PC-3 (cell line): ENCODE data around the gene GTF2E1. TPM values are rescaled to one million over a fixed set of nuclear protein-coding genes. Genes with fewer than 3 reads are reported as not detected.
"Not testable (repeated sequence)": the region's sequence is repeated elsewhere in the genome, so short reads cannot be mapped to it uniquely, and the experiment has no call there.

Experiments
- ATAC-seq: fragments of 200-7000 bp; cut with Tn5 transposase; 2 replicates; pipeline ENCODE4 v1.9.1; 2020; ENCODE audit warnings: mild to moderate bottlenecking, moderate library complexity
- BruUV-seq: library from RNA; stranded (reverse); fragments of 400-500 nt; replicated peaks from 2 replicates; lab custom pipeline; 2021; lab: Mats Ljungman, UMichigan
- CTCF ChIA-PET: fragments of 300-600 bp; sonication (Branson Sonifier 250); formaldehyde crosslinking; loops from one replicate; lab custom pipeline; 2022; ENCODE audit warnings: antibody characterized with exemption; lab: Charles Lee
- POLR2A ChIA-PET: fragments of 300-600 bp; sonication (Branson Sonifier 250); formaldehyde crosslinking; loops from one replicate; lab custom pipeline; 2022; ENCODE audit warnings: antibody characterized with exemption; ENCODE audit not compliant: unreplicated experiment; lab: Charles Lee
- DNase-seq: peaks from one replicate; pipeline ENCODE4 v3.0.0-alpha.2; 2015
- H2AFZ ChIP-seq: fragments of 300-600 bp; sonication (generic); 2 replicates; pipeline ENCODE4 v1.6.0; 2016; ENCODE audit warnings: antibody characterized with exemption, low read length
- H3F3A ChIP-seq: fragments of 300-600 bp; sonication (generic); one replicate; pipeline ENCODE4 v1.6.0; 2017; ENCODE audit warnings: antibody characterized with exemption, low read length, control low read depth, mild to moderate bottlenecking; ENCODE audit not compliant: unreplicated experiment
- H3K27ac ChIP-seq: fragments of 300-600 bp; sonication (generic); 2 replicates; pipeline ENCODE4 v1.5.1; 2016; ENCODE audit warnings: mild to moderate bottlenecking, low read length
- H3K27me3 ChIP-seq: fragments of 300-600 bp; sonication (generic); 2 replicates; pipeline ENCODE4 v1.6.1; 2016; ENCODE audit warnings: low read length, mixed read lengths
- H3K36me3 ChIP-seq: fragments of 300-600 bp; sonication (generic); 2 replicates; pipeline ENCODE4 v1.6.1; 2016; ENCODE audit warnings: low read depth, mixed run types, low read length, mixed read lengths
- H3K4me1 ChIP-seq: fragments of 300-600 bp; sonication (generic); 2 replicates; pipeline ENCODE4 v1.5.1; 2016; ENCODE audit warnings: low read length; ENCODE audit not compliant: insufficient read depth
- H3K4me2 ChIP-seq: fragments of 300-600 bp; sonication (generic); 2 replicates; pipeline ENCODE4 v1.6.0; 2016; ENCODE audit warnings: low read length
- H3K4me3 ChIP-seq: fragments of 300-600 bp; sonication (generic); 2 replicates; pipeline ENCODE4 v1.5.1; 2016; ENCODE audit warnings: mild to moderate bottlenecking, low read length, mixed read lengths
- H3K79me2 ChIP-seq: fragments of 300-600 bp; sonication (generic); 2 replicates; pipeline ENCODE4 v1.6.1; 2017; ENCODE audit warnings: low read length, mixed read lengths
- H3K9ac ChIP-seq: fragments of 300-600 bp; sonication (generic); 2 replicates; pipeline ENCODE4 v1.6.0; 2016; ENCODE audit warnings: mild to moderate bottlenecking, low read length
- H3K9me2 ChIP-seq: fragments of 300-600 bp; sonication (generic); replicated peaks from 2 replicates; pipeline ENCODE4 v1.6.1; 2016; ENCODE audit warnings: mixed run types, low read length, mixed read lengths
- H3K9me3 ChIP-seq: fragments of 300-600 bp; sonication (generic); 2 replicates; pipeline ENCODE4 v1.6.1; 2016; ENCODE audit warnings: low read length, mixed read lengths
- H4K20me1 ChIP-seq: fragments of 300-600 bp; sonication (generic); 2 replicates; pipeline ENCODE4 v1.6.1; 2016; ENCODE audit warnings: low read length, mixed read lengths
- EZH2 ChIP-seq: fragments of 300-600 bp; sonication (generic); IDR thresholded peaks from one replicate; pipeline ENCODE4 v1.6.1; 2017; ENCODE audit warnings: antibody characterized with exemption, mild to moderate bottlenecking, low read length; ENCODE audit not compliant: unreplicated experiment
- EZH2phosphoT487 ChIP-seq: fragments of 300-600 bp; sonication (generic); IDR thresholded peaks from 2 replicates; pipeline ENCODE4 v1.6.1; 2018; ENCODE audit warnings: mild to moderate bottlenecking, antibody characterized with exemption, low read length, borderline replicate concordance
- intact Hi-C: fragments of 100-400 bp; cut with micrococcal nuclease; formaldehyde crosslinking; loops from 2 replicates; pipeline ENCODE4 v1.9.0; 2023
- total RNA-seq: library from RNA; depleted of rRNA; stranded (reverse); fragments of >200 nt; gene quantifications from 2 replicates; pipeline ENCODE4 v1.2.3, GENCODE V29; 2014
- TF ChIP-seq, protein P1 (sequence below): fragments of 300-600 bp; sonication (generic); conservative IDR thresholded peaks from 2 replicates; pipeline ENCODE4 v1.5.1; 2017; ENCODE audit warnings: antibody characterized with exemption, low read depth, mild to moderate bottlenecking, low read length

GTF2E1 gene
- total RNA-seq, 1 experiment from 2014 or later: 15.2 TPM

DNA sequence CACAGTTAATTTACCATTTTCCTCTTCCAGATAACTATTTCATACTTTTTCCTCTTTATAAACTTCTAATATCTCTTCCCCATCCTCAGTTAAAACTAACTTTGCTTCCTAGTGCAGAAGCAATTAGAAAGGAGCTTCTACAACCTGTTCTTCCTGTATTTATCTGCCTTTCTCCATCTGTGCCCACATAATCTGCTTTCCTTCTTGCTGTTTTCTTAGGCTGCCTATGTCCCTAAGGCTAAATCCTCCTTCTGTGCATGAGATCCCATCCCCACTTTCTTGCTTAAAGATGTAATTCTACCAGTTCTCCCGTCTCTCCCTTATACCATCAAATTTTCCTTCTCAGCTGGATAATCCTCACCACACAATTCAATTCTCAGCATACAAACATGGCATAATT lies 32.2 kb upstream of the GTF2E1 start:
- H4K20me1 ChIP-seq: no peaks in the 10 kb centered on the region
- POLR2A ChIA-PET: no interaction called here
- peaks cover under 1% of the 10 kb centered on the region; the same call in 1 of the 2 replicates for H3K36me3 ChIP-seq
- no peaks in the 10 kb centered on the region for H3K9me3 ChIP-seq
- H2AFZ ChIP-seq: no peak overlapping the region
- H3K4me3 ChIP-seq: no peak overlapping the region
- H3K27me3 ChIP-seq: no peaks in the 10 kb centered on the region
- no peak overlapping the region for H3K4me2 ChIP-seq
- H3K79me2 ChIP-seq: no peaks in the 10 kb centered on the region
- no peak overlapping the region for H3K27ac ChIP-seq
- no peak for DNase-seq
- no peaks in the 10 kb centered on the region for H3F3A ChIP-seq
- TF ChIP-seq EZH2phosphoT487: no peak
- TF ChIP-seq, protein P1, sequence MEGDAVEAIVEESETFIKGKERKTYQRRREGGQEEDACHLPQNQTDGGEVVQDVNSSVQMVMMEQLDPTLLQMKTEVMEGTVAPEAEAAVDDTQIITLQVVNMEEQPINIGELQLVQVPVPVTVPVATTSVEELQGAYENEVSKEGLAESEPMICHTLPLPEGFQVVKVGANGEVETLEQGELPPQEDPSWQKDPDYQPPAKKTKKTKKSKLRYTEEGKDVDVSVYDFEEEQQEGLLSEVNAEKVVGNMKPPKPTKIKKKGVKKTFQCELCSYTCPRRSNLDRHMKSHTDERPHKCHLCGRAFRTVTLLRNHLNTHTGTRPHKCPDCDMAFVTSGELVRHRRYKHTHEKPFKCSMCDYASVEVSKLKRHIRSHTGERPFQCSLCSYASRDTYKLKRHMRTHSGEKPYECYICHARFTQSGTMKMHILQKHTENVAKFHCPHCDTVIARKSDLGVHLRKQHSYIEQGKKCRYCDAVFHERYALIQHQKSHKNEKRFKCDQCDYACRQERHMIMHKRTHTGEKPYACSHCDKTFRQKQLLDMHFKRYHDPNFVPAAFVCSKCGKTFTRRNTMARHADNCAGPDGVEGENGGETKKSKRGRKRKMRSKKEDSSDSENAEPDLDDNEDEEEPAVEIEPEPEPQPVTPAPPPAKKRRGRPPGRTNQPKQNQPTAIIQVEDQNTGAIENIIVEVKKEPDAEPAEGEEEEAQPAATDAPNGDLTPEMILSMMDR: no peak
- no peak for TF ChIP-seq EZH2
- CTCF ChIA-PET: no interaction called here
- intact Hi-C loops: no loop called here
- H3K9me2 ChIP-seq: no peaks in the 10 kb centered on the region
- H3K9ac ChIP-seq: no peak overlapping the region
- no peak for ATAC-seq
- no TSS peak for BruUV-seq
- no peaks in the 10 kb centered on the region for H3K4me1 ChIP-seq

DNA sequence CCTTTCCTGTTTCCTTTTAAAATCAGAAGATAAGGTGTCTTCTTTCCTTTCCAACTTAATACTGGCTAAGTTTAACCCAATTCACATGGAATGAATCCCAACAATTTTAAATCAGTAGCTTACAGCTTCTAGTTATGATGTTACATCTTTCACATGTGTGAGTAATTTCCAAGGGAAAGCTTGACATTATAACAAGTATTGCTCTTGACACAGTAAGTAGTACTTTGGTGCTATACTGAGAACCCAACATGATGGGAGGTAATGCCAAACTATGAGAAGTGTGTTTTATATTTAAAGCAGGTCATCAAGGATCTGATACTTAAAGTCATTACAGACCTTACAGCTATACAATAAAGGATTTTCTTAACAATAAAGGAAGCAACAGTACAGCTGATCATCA lies 29.3 kb upstream of the GTF2E1 start:
- CTCF ChIA-PET: no interaction called here

DNA sequence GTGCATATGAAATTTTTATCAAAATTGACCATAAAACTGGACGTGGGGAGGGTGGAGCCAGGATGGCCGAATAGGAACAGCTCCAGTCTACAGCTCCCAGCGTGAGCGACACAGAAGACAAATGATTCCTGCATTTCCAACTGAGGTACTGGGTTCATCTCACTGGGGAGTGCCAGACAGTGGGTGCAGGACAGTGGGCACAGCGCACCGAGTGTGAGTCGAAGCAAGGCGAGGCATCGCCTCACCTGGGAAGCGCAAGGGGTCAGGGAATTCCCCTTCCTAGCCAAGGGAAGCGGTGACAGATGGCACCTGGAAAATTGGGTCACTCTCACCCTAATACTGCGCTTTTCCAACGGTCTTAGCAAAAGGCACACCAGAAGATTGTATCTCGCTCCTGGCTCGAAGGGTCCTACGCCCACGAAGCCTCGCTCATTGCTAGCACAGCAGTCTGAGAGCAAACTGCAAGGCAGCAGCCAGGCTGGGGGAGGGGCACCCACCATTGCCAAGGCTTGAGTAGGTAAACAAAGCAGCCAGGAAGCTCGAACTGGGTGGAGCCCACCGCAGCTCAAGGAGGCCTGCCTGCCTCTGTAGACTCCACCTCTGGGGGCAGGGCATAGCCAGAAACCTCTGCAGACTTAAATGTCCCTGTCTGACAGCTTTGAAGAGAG lies 23.2 kb upstream of the GTF2E1 start:
- H3K9ac ChIP-seq, H3K27me3 ChIP-seq, H3K4me1 ChIP-seq, H3K36me3 ChIP-seq, H3K79me2 ChIP-seq, ATAC-seq, intact Hi-C loops, H4K20me1 ChIP-seq, H3K4me3 ChIP-seq, H2AFZ ChIP-seq, H3K9me2 ChIP-seq, DNase-seq, H3K4me2 ChIP-seq, BruUV-seq, H3F3A ChIP-seq, H3K9me3 ChIP-seq, H3K27ac ChIP-seq, CTCF ChIA-PET, POLR2A ChIA-PET: not testable (repeated sequence)

More for the DNA sequence above, 29.3 kb upstream of the GTF2E1 start:
- H3K36me3 ChIP-seq: no peaks in the 10 kb centered on the region
- no peak overlapping the region for H2AFZ ChIP-seq
- H3K9ac ChIP-seq: no peak overlapping the region
- H3F3A ChIP-seq: no peaks in the 10 kb centered on the region
- ATAC-seq (no peak), DNase-seq (no peak)
- H3K27ac ChIP-seq: no peak overlapping the region
- H3K4me3 ChIP-seq: no peak overlapping the region
- H3K4me2 ChIP-seq: no peak overlapping the region
- H3K4me1 ChIP-seq: no peaks in the 10 kb centered on the region
- intact Hi-C loops: no loop called here
- no peaks in the 10 kb centered on the region for H3K79me2 ChIP-seq
- TF ChIP-seq EZH2 (no peak), EZH2phosphoT487 (no peak)
- TF ChIP-seq, protein P1: no peak
- no peaks in the 10 kb centered on the region for H3K9me3 ChIP-seq
- no peaks in the 10 kb centered on the region for H4K20me1 ChIP-seq
- no peaks in the 10 kb centered on the region for H3K27me3 ChIP-seq
- BruUV-seq: no TSS peak
- no peaks in the 10 kb centered on the region for H3K9me2 ChIP-seq
- POLR2A ChIA-PET: interaction anchor here (0.6 kb wide), 1 partner anchor 1915 kb away, joined by 5 read pairs; no protein-coding TSS in a partner anchor
